ENCODE results near the gene TMEM191C. TPM values are rescaled to one million over a fixed set of nuclear protein-coding genes. Genes with fewer than 3 reads are reported as not detected.
"Not testable (repeated sequence)": the region's sequence is repeated elsewhere in the genome, so short reads cannot be mapped to it uniquely, and the experiment has no call there.

TMEM191C gene
- total RNA-seq, 2 donors from 2014 or later, result 0.51 to 0.81 TPM

DNA sequence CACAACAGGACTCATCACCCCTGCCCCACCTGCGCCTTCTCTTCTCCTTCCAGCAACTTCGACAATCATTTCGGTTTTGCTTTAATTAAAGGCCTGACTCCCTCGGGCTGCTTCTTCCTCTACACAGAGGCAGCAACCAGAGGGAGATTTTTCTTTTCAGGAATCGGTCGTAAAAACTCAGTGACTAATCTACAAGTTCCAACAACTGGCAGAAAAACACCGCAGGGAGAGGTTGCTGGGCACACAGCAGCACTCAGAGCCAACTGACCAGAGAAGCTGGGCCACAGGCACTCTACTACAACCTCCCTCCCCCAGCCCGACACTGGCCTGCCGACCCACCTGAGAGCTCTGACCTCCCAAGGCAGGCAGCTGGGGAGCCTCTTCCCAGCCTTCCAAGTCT lies 48.0 kb downstream of the TMEM191C start:
- intact Hi-C loops (cut with DNase I); DNase-seq (ENCODE audit: low spot score): not testable (repeated sequence)

DNA sequence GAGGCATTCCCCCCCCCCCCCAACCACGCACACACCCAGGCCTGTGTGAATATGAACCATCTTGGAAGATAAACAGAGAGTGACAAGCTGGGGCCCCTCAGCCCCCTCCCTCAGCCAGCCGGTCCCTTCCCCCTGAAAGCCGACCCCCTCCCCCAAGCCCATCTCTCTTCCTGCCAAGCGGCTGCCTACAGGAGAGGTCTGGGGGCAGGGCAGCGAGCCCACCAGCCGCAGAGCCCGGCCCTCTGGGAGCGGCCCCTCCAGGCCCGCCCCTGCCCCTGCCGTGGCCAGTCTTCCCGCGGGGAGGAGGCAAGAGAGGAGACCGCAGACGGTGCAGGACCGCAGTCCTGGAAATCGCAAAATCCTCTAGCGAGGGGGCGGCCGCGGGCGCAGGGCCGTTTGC lies 49.3 kb downstream of the TMEM191C start:
- intact Hi-C loops (cut with DNase I); DNase-seq (ENCODE audit: low spot score): not testable (repeated sequence)

DNA sequence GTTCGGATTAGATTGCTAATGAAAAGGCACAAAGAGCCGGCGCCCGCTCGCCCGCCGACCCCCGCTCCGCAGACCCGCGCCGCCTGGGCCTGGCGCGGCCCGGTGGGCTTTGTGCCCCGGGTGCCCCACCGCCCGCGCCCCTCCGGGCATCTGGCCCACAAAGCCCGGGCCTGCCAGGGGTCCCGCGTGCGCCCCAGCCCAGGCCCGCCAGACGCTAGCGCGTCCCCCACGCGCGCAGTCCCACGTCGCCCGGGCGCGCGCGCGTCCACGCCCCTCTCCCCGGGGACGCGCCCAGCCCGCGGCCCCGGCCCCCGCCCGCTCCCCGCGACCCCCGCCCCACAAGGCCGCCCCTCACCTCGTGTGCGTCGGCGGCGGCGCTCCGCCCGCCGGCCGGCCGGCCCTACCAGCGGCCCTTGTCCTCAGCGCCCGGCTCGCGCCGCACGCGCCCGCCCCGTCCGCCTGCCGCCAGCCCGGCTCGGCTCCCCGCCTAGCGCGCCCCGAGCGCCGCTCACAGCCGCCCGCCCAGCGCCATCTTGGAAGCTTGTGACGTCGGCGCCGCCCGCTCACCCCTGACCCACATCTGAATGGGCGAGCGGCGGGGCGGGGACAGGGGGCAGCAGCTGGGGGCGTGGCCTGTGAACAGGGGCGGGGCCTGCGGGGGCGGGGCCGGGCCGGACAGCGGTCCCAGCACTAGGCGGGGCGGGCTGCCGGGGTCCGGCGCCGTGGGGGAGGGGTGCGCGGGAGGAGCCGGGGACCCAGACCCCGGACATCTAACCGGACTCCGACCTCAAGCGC lies 50.0 kb downstream of the TMEM191C start:
- intact Hi-C loops (cut with DNase I); DNase-seq (ENCODE audit: low spot score): not testable (repeated sequence)

Other genes with a start within 250 kb of the TMEM191C start
- under 1 TPM; 0.19 to 0.42 TPM for gene RIMBP3B, start 83.6 kb upstream of the TMEM191C start, total RNA-seq
- 1 to 10 TPM; 3.3 to 3.8 TPM for gene HIC2, start 50.0 kb upstream of the TMEM191C start, total RNA-seq
- gene RIMBP3C, start 84.1 kb downstream of the TMEM191C start, total RNA-seq, result under 1 TPM in 1 of 2 donors, not detected in 1; 0.14 TPM
- 10 to 100 TPM; 36.2 to 36.8 TPM for gene UBE2L3, start 100.3 kb downstream of the TMEM191C start, total RNA-seq
- 1 to 10 TPM; 7.1 to 8.5 TPM for gene YDJC, start 162.6 kb downstream of the TMEM191C start, total RNA-seq
- gene CCDC116, start 165.4 kb downstream of the TMEM191C start, total RNA-seq, result under 1 TPM; 0.23 to 0.38 TPM
- 10 to 100 TPM; 27.8 to 33.1 TPM for gene SDF2L1, start 174.9 kb downstream of the TMEM191C start, total RNA-seq
- gene PPIL2, start 198.6 kb downstream of the TMEM191C start, total RNA-seq, result 10 to 100 TPM; 28.9 to 29.5 TPM

Data from posterior vena cava (tissue), 2 donors.